Activated T-cell treated with anti-CD3 and anti-CD28 coated beads, Interleukin-2, amount 50 U/mL, for 72 hours (primary cell): ENCODE data around the gene BRCA1. TPM values are rescaled to one million over a fixed set of nuclear protein-coding genes. Genes with fewer than 3 reads are reported as not detected.
"Not testable (repeated sequence)": the region's sequence is repeated elsewhere in the genome, so short reads cannot be mapped to it uniquely, and the experiment has no call there.

Experiments
- ATAC-seq, 2 donors: fragments of 150-1000 bp; cut with Tn5 transposase; replicated peaks in 1 of 2; 2 replicates each; pipeline ENCODE4 v1.10.0; 2021; ENCODE audit warnings: moderate library complexity in 2 of 2, mild to moderate bottlenecking in 1 of 2
- DNase-seq, 2 donors: peaks; one replicate each; pipeline ENCODE4 v3.0.0; 2021 to 2022; ENCODE audit warnings: mixed read lengths in 1 of 2
- H3K27ac Mint-ChIP-seq: one replicate; pipeline ENCODE4 v1.8.0; 2022; ENCODE audit warnings: mild to moderate bottlenecking, moderate library complexity, mixed read lengths
- H3K27me3 Mint-ChIP-seq: one replicate; pipeline ENCODE4 v1.8.0; 2022; ENCODE audit warnings: low read depth, mixed read lengths
- H3K36me3 Mint-ChIP-seq, 2 donors: one replicate each; pipeline ENCODE4 v1.8.0; 2022; ENCODE audit warnings: mixed read lengths in 2 of 2, mild to moderate bottlenecking in 1 of 2; ENCODE audit not compliant: insufficient read depth in 2 of 2
- H3K4me1 Mint-ChIP-seq: one replicate; pipeline ENCODE4 v1.8.0; 2022; ENCODE audit warnings: low read depth, mixed read lengths
- H3K4me3 Mint-ChIP-seq, 2 donors: one replicate each; pipeline ENCODE4 v1.8.0; 2022; ENCODE audit warnings: mild to moderate bottlenecking in 2 of 2, mixed read lengths in 2 of 2, moderate library complexity in 2 of 2
- H3K9me3 Mint-ChIP-seq, 2 donors: one replicate each; pipeline ENCODE4 v1.8.0; 2022; ENCODE audit warnings: mixed read lengths in 2 of 2
- total RNA-seq, 2 donors: library from RNA; stranded (reverse); gene quantifications; one replicate each; pipeline ENCODE4 v1.2.3, GENCODE V29; 2022

The BRCA1 gene
- total RNA-seq, 2 donors from 2014 or later = 111 to 137 TPM

DNA sequence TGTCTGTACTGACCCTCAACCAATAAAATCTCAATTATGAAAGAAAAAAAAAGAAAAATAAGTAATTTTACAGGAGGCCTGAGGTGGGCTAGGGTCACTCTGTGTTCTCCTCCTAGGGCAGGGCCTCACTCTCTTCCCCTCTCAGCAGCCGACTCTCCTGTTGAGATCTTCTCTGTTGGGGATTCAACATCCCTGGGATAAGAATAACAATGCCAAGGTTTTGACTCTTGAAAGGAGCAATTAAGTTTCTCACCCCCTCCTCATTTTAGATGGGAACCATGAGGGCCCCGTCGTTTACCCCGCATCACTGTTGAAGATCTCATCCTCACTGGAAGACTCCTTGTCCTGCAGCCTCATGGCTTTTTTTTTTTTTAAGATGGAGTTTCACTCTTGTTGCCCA is 21.5 kb upstream of the BRCA1 start:
- Mint-ChIP-seq H3K9me3 (no peaks in the 10 kb centered on the region), H3K36me3 (peaks cover 0 to 1% of the 10 kb centered on the region in 2 donors), H3K4me1 (no peaks in the 10 kb centered on the region), H3K27me3 (no peaks in the 10 kb centered on the region), H3K4me3 (no peak overlapping the region), H3K27ac (no peak overlapping the region)
- ATAC-seq = no peak
- DNase-seq = no peak

GRCh38 chr17:43143201-43143600 is 18.0 kb upstream of the BRCA1 start:
- no peak overlapping the region for H3K27ac Mint-ChIP-seq
- no peak for DNase-seq
- no peaks in the 10 kb centered on the region for H3K9me3 Mint-ChIP-seq
- H3K36me3 Mint-ChIP-seq = peaks cover 3% of the 10 kb centered on the region in 2 donors
- no peaks in the 10 kb centered on the region for H3K27me3 Mint-ChIP-seq
- no peak overlapping the region for H3K4me3 Mint-ChIP-seq
- no peaks in the 10 kb centered on the region for H3K4me1 Mint-ChIP-seq
- no peak for ATAC-seq

DNA sequence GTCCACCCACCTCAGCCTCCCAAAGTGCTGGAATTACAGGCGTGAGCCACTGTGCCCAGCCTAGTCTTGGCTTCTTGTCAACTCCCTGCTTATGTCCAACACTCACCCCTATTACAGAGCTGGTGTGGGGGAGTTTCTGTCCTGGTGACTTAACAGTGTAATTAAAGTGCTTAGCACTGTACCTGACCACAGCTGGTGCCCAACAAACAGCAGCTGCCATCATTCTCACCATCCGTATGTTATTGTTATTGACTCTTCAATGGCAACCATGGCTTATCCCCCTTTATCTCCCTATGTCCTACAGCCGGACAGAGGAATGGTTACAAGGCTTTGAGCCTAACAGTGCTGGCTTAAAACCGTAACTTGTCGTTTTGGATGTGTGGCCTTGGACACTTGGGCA is 17.0 kb upstream of the BRCA1 start:
- Mint-ChIP-seq H3K36me3 (peaks cover 3% of the 10 kb centered on the region in 2 donors), H3K9me3 (no peaks in the 10 kb centered on the region), H3K27me3 (no peaks in the 10 kb centered on the region), H3K4me1 (no peaks in the 10 kb centered on the region), H3K4me3 (no peak overlapping the region), H3K27ac (no peak overlapping the region)
- DNase-seq = no peak
- no peak for ATAC-seq

DNA sequence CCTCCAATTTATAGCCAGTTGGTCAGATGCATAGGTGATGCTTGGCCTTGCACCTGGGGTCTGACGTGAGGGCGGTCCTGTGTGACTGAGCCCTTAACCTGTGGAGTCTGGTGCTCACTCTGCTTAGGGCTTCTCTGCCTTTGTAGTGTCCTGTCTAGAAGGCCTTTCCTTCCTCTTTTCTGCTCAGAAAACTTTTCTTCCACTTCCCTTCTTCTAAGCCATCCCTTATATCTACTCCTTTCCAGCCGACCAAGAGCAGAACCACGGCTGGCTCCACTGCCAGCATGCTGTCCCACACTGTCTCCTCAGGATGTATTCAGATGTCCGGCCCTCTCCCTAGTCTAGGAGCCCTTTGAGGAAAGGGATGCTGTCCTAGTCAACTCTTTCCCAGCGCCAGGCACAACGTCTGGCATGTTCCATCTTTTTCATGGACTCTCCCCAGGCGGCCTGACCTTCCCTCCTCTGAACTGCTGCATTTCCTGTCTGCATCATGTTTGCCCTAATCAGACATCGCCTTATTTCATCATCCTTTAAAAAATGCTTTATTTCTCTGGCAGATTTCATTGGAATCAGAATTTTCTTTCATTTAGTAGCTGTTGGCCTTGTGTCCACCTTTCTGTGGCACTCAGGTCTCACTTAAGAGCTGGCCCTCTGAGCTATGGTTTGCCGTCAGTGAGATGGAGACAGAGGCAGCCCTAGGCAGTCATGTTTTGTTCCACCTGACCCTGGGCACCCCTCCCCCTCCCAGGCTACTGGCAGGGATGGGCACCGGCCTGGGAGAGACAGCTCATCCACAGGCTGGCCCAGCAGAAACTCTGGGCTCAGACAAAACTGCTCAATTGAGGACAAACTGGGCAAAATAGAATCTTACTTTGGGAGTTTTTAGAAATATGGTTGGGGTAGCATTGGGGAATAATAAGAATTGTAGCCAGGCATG is 15.5 kb upstream of the BRCA1 start:
- no peak for DNase-seq
- Mint-ChIP-seq H3K4me1 (peaks cover 11% of the 10 kb centered on the region), H3K4me3 (no peak overlapping the region), H3K36me3 (peaks cover 3% of the 10 kb centered on the region in 2 donors), H3K27ac (peak overlapping the region; percentile 82), H3K9me3 (no peaks in the 10 kb centered on the region), H3K27me3 (no peaks in the 10 kb centered on the region)
- ATAC-seq = no peak

- peaks cover 10 to 18% of the 10 kb centered on the region in 2 donors for H3K36me3 Mint-ChIP-seq
- not testable (repeated sequence) for H3K9me3 Mint-ChIP-seq, H3K4me3 Mint-ChIP-seq, H3K27me3 Mint-ChIP-seq, DNase-seq, ATAC-seq, H3K27ac Mint-ChIP-seq
- peaks cover 12% of the 10 kb centered on the region for H3K4me1 Mint-ChIP-seq
These were observed 13.4 kb upstream of the BRCA1 start for GRCh38 chr17:43138531-43138930.

- peaks cover 12% of the 10 kb centered on the region for H3K4me1 Mint-ChIP-seq
- not testable (repeated sequence) for H3K4me3 Mint-ChIP-seq, H3K27me3 Mint-ChIP-seq, DNase-seq, ATAC-seq, H3K9me3 Mint-ChIP-seq, H3K27ac Mint-ChIP-seq
- peaks cover 10 to 27% of the 10 kb centered on the region in 2 donors for H3K36me3 Mint-ChIP-seq
These were observed 11.4 kb upstream of the BRCA1 start for GRCh38 chr17:43136574-43136973.

DNA sequence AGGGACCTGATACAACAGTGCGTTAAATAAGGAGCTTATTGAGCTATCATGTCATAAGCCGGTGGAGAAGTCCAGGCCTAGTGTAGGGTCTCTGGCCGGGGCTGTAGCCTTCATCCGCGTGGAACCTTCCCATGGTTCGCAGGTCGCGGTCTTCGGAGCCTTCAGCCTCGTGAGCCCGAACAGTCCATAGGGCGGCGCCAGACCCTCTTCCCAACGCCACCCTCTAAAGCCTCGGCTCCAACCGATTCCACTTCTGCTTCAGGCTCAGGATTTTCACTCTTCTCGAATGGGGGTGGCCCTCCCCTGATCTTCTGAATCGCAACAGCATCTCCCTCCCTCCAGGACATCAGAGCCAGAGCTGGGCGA is 10.3 kb upstream of the BRCA1 start:
- no peak for DNase-seq
- peaks cover 12% of the 10 kb centered on the region for H3K4me1 Mint-ChIP-seq
- H3K27ac Mint-ChIP-seq = no peak overlapping the region
- H3K27me3 Mint-ChIP-seq = no peaks in the 10 kb centered on the region
- ATAC-seq = no peak
- H3K36me3 Mint-ChIP-seq = peaks cover 13 to 30% of the 10 kb centered on the region in 2 donors
- peaks cover 0 to 2% of the 10 kb centered on the region in 2 donors for H3K9me3 Mint-ChIP-seq
- no peak overlapping the region for H3K4me3 Mint-ChIP-seq

DNA sequence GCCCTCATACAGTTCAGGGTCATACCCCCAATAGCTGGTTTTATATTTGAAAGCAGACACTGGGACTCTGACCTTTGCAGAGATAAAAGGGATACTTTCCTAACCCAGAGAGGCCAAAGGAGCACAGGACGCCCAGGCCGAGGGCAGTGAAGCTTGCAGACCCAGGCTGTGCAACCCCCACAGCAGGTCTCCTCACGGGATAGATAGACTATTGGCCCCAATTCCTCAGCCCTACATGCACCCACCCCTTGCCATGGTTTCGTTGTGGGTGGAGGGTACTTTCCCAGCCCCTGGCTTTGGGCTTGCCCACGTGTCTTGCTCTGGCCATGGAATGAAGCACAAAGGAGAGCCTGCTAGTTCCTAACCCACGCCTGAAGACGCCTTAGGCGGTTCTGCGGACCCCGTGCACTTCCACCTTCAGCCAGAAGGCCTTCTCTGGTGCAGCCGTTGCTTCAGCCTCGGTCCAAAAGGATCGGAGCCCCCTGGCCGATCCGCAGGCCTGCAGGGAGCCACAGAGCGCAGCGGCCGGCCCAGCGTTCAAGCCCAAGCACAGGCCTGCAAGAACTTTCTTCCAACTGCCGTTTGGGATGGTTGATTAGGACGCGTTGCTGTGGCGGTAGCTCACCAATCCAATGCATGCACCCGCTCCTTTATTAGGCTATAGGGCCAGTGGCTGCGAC is 9.8 kb upstream of the BRCA1 start:
- Mint-ChIP-seq H3K9me3 (peaks cover 0 to 2% of the 10 kb centered on the region in 2 donors), H3K27me3 (no peaks in the 10 kb centered on the region), H3K36me3 (peaks cover 13 to 30% of the 10 kb centered on the region in 2 donors), H3K27ac (no peak overlapping the region), H3K4me3 (no peak overlapping the region), H3K4me1 (peaks cover 12% of the 10 kb centered on the region)
- DNase-seq (no peak), ATAC-seq (no peak)

DNA sequence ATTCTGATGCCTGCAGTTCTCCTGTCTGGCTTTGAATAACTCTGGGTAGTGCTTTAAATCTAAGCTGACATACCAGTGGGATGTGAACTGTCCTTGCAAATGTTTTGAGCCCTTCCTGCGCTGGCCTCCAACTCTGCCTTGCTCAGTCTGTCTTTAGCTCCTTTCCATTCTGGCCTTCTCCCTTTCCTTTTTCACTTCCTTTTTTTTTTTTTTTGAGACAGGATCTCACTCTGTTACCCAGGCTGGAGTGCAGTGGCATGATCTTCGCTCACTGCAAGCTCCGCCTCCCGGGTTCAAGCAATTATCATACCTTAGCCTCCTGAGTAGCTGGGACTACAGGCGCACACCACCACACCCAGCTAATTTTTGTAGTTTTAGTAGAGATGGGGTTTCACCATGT is 8.3 kb upstream of the BRCA1 start:
- not testable (repeated sequence) for H3K27ac Mint-ChIP-seq, H3K4me3 Mint-ChIP-seq, ATAC-seq, DNase-seq, H3K9me3 Mint-ChIP-seq, H3K27me3 Mint-ChIP-seq
- Mint-ChIP-seq H3K36me3 (peaks cover 10 to 34% of the 10 kb centered on the region in 2 donors), H3K4me1 (peaks cover 21% of the 10 kb centered on the region)

DNA sequence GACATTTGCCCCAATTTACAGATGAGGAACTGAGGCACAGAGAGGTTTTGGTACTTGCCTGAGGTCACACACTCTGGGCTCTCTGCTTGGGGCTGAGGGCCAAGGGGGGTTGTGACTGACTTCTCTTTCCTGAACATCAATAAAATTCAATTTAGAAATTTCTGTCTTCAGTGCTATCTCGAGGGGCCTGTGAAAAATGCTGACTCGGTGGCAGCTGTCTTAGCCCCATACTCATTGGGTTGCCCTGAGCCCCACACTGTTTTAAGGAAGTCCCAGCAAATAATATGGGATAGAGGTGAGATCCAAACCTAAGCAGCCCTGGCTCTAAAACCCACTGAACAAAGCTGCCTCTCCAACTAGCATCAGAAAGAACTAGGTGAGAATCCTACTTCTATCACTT is 7.0 kb upstream of the BRCA1 start:
- DNase-seq (no peak), ATAC-seq (no peak)
- no peaks in the 10 kb centered on the region for H3K27me3 Mint-ChIP-seq
- peaks cover 12 to 46% of the 10 kb centered on the region in 2 donors for H3K36me3 Mint-ChIP-seq
- no peak overlapping the region for H3K4me3 Mint-ChIP-seq
- peaks cover 33% of the 10 kb centered on the region for H3K4me1 Mint-ChIP-seq
- H3K27ac Mint-ChIP-seq = no peak overlapping the region
- peaks cover 0 to 4% of the 10 kb centered on the region in 2 donors for H3K9me3 Mint-ChIP-seq

DNA sequence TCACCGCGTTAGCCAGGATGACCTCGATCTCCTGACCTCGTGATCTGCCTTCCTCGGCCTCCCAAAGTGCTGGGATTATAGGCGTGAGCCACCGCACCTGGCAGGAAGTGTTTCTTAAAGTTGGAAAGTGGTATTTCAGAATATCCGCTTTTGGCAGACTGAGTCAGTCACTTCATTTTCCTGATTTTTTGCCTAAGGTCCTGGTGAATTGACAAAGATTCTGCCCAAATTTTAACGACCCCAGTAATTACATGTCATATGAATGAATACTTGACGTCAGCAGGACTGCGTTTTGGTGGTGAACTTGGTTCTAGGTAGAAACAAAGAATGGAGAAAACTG is 4.5 kb upstream of the BRCA1 start:
- DNase-seq (no peak), ATAC-seq (no peak)
- H3K27ac Mint-ChIP-seq = no peak overlapping the region
- peaks cover 38% of the 10 kb centered on the region for H3K4me1 Mint-ChIP-seq
- H3K4me3 Mint-ChIP-seq = no peak overlapping the region
- H3K9me3 Mint-ChIP-seq = peaks cover 0 to 4% of the 10 kb centered on the region in 2 donors
- H3K27me3 Mint-ChIP-seq = no peaks in the 10 kb centered on the region
- peaks cover 21 to 49% of the 10 kb centered on the region in 2 donors for H3K36me3 Mint-ChIP-seq

GRCh38 chr17:43127333-43127876 is 2.2 kb upstream of the BRCA1 start:
- Mint-ChIP-seq H3K4me1 (peaks cover 48% of the 10 kb centered on the region), H3K27ac (peak overlapping the region; percentile 89), H3K4me3 (peak overlapping the region; percentile 69 to 79), H3K36me3 (peaks cover 16 to 42% of the 10 kb centered on the region in 2 donors)
- not testable (repeated sequence) for ATAC-seq, H3K27me3 Mint-ChIP-seq, H3K9me3 Mint-ChIP-seq, DNase-seq

- no peaks in the 10 kb centered on the region for H3K27me3 Mint-ChIP-seq
- DNase-seq (no peak), ATAC-seq (no peak)
- peak overlapping the region; percentile 69 to 79 for H3K4me3 Mint-ChIP-seq
- H3K9me3 Mint-ChIP-seq = peaks cover 0 to 2% of the 10 kb centered on the region in 2 donors
- H3K27ac Mint-ChIP-seq = no peak overlapping the region
- H3K4me1 Mint-ChIP-seq = peaks cover 48% of the 10 kb centered on the region
- H3K36me3 Mint-ChIP-seq = peaks cover 19 to 46% of the 10 kb centered on the region in 2 donors
These were observed 1.7 kb upstream of the BRCA1 start for GRCh38 chr17:43126911-43127290.
